Umbilical cord (tissue), 2 donors: ENCODE results near the gene NHERF2. TPM values are rescaled to one million over a fixed set of nuclear protein-coding genes. Genes with fewer than 3 reads are reported as not detected.
A peak's percentile ranks its signal among the peaks of the same experiment; 100 is the strongest.
"Not testable (repeated sequence)": the region's sequence is repeated elsewhere in the genome, so short reads cannot be mapped to it uniquely, and the experiment has no call there.

Experiments
- DNase-seq: peaks from one replicate; pipeline ENCODE4 v3.0.0-alpha.2; 2015; ENCODE audit warnings: low spot score
- total RNA-seq: library from RNA; depleted of rRNA; stranded (reverse); fragments of >200 nt; gene quantifications from one replicate; pipeline ENCODE4 v1.2.3, GENCODE V29; 2014; ENCODE audit warnings: low replicate concordance; ENCODE audit not compliant: insufficient read depth

The NHERF2 gene
- total RNA-seq, 1 donor from 2014 or later: 30.3 TPM

DNA sequence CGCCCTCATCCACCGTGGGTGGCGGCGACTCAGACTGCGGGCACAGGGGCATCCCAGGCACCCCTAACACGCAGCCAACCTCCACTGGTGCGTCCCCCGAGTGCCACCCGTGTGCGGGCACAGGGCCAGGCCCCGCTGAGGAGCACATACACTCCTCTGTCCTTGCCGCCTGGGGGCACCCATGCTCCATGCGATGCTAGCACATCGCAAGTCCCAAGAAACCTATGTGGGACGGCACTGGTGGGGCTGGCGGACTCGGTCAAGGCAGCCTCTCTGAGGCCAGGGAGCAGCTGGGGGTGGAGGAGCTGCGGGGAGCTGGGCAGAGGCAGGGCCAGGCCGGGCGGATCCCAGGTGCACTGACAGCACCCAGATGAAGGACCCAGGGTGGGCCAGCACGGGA lies 21.1 kb upstream of the NHERF2 start:
- DNase-seq: no peak

DNA sequence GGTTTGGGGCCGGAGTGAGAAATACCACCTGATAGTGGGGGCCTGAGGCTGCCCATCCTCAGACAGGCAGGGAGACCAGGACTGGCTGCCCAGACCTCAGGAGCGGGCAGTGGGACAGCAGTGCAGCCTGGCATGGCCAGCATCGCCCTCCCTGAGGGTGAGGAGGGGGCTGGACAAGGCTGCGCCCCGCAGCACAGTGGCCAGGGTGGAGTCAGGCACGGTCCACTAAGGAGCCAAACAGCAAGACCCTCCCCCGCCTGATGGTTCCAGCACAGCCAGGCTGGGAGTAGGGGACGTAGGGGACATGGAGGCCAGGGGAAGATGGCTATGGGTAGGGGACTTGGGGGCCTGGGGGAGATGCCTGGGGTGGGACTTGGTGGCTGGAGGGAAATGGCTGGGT lies 20.4 kb upstream of the NHERF2 start:
- no peak for DNase-seq

DNA sequence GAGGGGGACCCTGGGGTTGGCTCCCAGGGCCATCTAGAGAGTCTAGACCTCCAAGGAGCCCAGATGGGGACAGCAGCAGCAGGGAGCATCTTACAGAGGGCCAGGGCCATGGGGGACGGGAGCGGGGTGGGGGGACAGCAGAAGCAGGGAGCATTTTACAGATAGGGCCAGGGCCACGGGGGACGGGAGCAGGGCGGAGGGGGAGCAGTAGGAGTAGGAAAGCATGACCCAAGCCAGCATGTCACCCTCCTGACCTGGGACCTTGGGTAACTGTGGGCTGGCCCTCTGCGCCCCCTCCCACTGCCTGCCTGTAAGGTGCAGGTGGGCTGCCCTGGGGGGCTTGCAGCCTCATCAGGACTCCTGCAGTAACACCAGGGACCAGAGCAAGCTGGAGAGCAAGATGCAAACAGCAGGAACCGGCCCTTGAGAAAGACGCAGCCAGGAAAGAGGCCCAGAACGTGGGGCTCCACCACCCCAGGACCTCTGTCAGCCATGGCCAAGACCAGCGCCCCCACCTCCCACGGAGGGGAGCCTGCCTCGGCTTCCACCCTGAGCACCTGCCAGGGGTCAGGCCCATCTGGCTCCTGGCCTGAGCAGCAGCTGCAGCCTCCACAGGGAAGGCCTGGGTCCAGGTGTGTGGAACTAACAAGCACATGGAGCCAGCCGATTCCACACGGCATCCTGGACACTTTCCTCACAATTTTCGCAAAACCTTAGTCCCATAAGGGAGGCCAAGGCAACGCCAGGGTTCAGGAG lies 19.4 kb upstream of the NHERF2 start:
- no peak for DNase-seq

DNA sequence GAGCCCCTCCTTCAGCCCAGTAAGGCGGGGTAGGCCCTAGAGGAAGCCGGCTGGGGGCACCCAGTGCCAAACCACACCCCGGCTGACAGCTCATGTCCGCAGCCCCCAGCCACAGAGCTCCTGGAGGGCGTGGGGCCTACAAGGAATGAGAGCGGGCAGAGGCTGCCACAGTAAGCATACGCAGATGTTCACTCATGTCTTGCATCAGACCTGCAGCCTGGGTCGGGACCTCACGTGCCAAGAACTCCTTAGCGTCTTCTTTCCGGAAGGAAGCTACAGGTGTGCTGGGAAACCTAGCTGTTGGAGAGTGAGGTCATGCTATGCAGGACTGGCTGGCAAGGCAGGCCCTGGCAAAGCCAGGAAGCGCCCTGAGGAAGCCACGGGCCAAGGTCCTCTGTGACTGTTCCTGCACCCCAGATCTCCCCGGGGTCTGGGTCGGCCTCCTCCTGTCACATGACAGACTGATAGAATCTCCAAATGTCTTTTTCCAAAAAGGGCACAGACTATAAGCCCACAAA lies 18.6 kb upstream of the NHERF2 start:
- no peak for DNase-seq

DNA sequence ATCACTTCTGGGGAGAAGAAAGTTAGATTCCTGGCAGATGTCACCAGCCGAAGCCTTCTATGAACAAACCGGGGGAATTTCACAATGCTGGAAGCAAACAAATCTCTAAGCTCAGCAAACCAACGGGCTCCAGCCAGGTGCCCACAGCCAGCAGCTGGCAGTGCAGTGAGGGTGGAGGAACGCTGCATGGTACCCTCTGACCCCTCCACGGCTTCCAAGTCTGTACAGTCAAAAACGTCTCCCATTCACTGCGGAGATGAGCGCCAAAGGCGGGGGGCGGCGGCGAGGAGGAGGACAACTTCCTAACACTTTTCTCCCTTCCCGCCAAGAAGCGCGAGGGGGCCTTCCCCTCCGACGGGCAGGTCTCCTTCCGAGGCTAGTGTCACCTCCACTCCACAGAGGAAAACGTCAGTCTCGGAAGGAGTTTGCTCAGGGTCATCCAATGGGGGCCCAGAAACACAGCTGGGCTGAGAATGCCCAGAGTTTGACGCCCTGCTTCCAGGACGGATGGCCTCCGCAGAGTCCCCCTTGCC lies 18.0 kb upstream of the NHERF2 start:
- DNase-seq: no peak

DNA sequence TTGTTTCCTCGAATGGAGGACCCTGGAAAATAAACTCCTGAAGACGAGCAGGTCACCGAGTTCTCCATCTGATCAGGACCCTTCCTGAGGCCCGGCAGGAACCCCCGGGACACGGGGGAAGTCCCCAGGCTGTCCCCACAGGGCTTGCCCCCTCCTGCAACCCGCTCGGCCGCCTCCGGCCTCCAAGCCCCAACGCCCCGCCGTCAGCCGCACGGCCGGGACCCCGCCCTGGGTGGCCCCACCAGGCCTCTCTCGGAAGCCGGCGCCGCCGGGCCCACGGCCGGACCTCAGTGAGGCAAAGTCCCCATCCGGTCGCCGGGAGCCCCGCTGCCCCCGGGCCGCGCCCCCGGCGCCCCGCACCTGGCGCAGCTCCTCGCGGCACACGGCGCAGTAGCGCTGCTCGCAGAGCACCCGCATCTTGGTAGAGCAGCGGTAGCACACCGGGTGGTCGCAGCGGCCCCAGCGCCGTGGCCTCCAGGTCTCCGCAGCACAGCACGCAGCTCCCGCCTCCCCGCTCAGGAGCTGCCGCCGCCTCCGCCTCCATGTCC lies 17.5 kb upstream of the NHERF2 start:
- DNase-seq: no peak

DNA sequence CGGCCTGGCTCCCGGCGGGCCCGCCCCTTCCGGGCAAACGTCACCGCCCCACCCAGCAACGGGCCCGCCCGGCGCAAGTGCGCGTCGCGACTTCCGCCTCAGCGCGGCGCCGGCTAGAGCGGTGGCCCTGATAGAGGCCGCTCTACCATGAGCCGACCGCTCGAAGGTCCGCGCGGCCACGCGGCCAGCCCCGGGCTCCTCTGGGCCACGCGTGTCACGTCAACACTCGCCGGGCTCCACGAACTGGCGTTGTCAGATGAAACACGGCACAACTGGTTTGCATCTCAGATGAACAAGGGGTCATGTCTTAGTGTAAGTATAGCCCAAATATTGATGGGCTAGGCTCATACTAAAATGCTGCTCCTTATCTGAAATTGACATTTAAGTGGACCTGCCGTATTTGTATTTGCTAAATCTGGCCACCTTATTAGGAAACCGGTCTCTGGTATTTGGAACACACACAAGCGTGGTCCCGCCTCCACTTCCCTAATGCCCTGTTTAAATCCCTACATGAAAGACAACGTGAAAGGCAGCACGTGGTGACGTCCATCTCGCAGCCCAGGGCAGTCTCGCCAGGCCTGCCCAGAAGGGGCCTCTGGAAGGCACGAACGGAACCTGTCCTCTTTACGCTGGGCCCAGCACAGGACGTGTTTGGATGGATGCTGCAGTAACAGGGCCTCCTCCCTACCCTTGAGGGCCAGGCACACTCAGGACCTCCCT lies 16.8 kb upstream of the NHERF2 start, which contains the start of gene ZNF598:
TSS of gene ZNF598 (minus strand) at position 31 of the 720 bp plus-strand sequence.
- DNase-seq: peak; percentile 88

DNA sequence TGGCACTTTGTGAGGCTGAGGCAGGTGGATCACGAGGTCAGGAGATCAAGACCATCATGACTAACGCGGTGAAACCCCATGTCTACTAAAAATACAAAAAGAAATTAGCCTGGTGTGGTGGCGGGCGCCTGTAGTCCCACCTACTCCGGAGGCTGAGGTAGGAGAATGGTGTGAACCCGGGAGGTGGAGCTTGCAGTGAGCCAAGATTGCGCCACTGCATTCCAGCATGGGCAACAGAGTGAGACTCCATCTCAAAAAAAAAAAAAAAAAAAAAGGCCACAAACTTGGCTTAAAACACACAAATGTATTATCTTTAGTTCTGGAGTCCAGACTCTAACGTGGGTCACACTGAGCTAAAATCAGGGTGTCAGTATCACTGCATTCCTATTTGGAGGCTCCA lies 15.0 kb upstream of the NHERF2 start:
- DNase-seq: not testable (repeated sequence)

DNA sequence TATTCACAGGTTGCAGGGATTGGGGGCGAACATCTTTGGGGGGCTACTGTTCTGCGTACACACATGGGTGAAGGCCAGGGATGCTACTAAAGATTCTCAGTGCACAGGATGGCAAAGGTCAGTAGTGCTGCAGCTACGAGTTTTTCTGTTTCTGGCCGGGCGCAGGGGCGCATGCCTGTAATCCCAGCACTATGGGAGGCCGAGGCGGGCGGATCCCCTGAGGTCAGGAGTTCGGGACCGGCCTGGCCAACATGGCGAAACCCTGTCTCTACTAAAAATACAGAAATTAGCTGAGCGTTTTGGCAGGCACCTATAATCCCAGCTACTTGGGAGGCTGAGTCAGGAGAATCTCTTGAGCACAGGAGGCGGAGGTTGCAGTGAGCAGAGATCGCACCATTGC lies 13.2 kb upstream of the NHERF2 start:
- no peak for DNase-seq

DNA sequence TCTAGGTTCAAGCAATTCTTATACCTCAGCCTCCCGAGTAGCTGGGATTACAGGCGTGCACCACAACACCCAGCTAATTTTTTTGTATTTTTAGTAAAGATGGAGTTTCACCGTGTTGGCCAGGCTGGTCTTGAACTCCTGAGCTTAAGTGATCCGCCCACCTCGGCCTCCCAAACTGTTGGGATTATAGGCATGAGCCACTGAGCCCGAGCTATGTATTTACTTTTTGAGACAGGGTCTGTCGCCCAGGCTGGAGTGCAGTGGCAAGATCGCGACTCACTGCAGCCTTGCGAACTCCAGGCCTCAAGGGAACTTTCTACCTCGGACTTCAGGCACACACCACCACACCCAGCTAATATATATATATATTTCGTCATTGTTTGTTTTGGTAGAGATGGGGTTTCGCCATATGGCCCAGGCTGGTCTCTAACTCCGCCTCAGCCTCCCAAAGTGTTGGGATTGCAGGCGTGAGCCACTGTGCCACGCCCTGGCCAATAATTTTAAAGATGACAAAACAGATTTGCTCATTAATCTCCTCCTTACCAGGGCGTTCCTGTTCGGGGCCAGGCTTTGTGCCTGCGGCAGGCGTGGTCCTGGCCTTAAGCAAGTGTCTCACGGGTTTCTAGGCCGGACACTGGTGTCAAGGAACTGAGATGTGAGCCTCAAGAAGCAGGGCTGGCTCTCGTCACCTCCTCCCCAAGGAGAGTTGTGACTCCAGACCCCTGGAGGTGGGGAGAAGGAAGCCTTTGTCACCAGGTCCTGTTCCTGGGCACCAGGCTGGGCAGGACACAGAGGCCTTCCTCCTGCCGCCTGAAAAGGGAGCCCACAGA lies 11.4 kb upstream of the NHERF2 start:
- DNase-seq: no peak

DNA sequence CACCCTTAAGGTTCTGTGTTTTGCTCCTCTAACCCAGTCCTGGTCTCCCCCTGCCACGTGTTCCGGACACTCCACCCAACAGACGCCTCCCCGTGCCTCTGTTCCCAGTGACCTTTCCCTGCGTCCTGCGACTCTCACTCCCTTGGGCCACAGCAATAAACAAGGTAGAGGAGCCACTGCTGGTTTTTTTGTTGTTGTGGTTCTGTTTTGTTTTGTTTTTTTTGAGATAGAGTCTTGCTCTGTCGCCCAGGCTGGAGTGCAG lies 10.8 kb upstream of the NHERF2 start:
- DNase-seq: no peak

DNA sequence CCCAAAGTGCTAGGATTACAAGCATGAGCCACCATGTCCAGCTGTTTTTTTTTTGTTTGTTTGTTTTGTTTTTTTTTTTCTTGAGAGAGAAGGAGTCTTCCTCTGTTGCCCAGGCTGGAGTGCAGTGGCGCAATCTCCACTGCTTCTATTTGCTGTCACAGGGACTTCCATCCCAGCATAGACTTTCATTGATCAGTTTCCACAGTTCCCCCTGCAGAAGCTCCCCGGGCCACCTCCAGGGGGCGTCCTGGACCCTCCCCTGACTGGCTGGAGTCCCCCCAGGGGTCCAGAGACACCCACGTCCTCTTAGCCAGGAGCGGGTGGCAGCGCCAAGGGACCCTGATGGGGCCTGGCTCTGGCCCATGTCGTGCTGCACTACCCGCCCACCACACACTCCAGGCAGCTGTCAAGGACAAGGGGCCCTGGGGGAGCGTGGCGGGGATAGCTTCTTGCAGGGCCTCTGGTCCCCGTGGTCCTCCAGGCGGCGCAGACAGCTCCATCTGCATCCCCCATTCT lies 10.2 kb upstream of the NHERF2 start:
- DNase-seq: no peak

DNA sequence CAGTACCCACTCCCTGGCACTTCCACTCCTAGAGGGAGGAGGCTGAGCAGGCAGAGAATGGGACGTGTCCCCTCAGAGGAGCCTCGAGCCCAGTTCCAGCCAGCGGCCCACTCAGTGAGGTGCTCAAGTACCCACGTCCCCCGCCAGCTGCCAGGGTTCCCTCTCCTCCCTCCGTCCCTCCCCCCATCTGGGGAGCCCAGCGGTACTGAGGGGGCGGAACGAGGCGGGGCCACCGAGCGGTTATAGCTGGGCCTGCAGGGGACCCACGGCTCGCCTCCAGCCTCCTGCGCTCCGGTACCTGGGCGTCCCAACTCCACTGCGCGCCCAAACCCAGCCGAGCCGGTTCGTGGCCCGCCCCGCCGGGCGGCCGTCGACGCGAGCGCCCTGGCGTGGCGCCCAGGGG lies 7.2 kb upstream of the NHERF2 start, which contains the start of gene NPW:
TSS of gene NPW (plus strand) at position 268 of the 403 bp plus-strand sequence.
- no peak for DNase-seq

DNA sequence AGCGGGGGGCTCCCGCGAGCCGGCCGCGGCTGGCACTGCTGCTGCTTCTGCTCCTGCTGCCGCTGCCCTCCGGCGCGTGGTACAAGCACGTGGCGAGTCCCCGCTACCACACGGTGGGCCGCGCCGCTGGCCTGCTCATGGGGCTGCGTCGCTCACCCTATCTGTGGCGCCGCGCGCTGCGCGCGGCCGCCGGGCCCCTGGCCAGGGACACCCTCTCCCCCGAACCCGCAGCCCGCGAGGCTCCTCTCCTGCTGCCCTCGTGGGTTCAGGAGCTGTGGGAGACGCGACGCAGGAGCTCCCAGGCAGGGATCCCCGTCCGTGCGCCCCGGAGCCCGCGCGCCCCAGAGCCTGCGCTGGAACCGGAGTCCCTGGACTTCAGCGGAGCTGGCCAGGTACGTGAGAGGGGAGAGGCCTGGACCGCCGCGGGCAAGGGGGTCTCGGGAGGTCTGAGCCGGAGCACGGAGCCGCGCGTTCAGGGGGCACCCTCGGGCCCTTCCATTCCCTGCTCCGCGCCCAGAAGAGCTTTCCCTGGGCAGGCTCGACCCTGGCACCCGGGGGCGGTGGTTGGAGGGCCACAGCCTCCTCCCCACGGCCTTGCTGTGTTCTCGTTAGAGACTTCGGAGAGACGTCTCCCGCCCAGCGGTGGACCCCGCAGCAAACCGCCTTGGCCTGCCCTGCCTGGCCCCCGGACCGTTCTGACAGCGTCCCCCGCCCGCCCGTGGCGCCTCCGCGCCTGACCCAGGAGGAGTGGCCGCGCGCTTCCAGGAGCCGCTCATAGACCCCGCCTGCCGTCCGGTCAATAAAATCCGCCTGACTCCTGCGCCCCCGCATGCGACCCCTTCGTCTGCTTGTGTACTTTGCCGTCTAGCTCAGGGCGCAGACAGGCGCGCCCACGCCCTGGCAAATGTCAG lies 6.5 kb upstream of the NHERF2 start:
- DNase-seq: no peak

DNA sequence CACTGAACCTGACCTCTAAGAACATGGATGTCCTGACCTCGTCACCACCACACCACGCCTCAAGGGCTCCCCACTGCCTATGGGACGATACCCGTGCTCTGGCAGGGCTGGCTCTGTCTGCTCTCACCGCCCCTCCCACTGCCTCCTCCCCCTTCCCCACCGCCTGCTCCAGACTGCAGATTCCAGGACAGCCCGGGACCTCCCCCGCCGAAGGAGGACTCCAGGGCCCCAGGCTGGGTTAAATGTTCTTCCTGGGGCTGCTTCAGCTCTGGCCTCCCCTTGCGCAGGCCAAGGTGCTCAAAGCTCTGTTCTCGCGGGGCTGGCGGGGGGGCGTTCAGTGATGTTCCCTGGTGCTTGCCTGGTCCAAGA lies 4.0 kb upstream of the NHERF2 start:
- peak; percentile 88 for DNase-seq

DNA sequence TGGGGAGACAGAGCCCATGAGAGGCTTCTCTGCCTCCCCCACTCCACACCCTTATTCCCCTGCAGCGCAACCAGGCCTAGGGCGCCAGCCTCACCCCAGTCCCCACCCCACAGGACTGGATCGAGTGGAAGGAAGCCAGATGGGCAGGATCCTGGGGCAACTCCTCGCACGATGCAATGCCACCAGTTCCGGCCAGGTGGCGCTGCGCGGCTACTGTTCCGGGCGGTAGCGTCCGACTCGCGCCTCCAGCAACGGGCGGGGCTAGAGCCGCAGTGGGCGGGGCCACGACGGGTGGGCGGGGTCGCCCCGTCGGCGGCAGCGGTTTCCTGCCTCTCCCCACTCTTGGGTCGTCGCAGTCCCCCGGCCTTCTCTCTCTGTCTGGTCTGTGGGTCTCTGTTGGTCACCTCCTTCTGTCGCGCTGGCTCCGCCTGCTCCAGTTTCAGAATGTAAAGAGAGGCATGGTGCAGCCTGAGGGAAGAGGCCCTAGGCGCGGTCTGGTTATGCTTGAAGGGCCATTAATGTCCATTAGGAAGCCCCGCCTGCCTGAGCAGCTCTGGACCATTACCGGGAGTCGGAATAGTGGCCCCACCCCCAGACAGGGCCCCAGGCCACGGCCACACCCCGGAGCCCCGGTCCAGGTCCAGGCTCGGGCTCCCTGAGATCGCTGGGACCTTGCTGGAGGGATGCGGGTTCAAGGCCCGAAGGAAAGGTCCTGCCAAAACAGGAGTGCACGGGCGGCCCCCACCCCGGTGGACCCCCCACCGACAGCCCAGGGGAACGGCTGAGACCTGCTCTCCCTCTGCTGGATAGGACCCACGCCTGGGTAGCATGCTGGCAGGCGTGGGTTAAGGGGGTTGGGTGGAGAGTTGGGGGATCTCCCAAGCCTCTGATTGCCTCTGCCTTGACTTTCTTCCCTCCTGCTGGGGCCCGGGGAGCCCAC lies 3.3 kb upstream of the NHERF2 start:
- DNase-seq: peak; percentile 95

DNA sequence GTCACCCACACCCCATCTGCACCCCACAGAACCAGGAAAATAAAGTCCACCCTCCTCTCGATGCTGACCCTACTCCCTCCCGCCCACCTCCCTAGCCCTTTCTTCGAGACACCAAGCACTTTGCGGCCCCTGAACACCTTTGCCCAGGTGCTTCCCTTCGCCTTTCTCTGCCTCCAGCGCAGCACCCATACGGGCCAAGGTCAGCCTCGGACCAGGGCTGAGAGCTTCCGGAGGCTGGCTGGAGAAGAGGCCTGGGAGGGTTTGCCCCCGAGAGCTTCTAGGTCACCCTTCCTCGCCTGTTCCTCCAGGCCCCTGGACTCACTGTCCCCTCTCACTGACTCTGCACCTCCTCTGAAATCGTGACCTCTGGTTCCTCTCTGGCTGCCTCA lies 2.7 kb upstream of the NHERF2 start:
- no peak for DNase-seq

DNA sequence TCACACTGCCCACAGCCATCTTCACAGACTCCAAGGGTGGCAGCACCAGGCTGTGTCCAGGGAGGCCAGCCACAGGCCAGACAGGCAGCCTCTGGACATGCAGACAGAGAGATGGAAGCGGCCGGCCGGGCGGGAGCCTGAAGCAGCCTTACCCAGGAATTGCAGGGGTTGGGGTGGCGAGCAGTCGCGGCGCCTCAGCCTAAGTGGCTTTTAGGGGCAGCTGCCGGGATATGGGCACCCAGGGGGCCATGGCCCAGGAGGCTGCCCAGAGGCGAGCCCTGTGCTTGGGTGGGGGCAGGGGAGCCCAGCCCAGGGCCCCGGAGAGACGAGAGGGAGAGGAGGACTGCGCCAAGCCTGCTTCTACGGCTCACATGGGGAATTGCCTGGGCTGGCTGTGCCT lies 1.5 kb upstream of the NHERF2 start:
- DNase-seq: no peak

DNA sequence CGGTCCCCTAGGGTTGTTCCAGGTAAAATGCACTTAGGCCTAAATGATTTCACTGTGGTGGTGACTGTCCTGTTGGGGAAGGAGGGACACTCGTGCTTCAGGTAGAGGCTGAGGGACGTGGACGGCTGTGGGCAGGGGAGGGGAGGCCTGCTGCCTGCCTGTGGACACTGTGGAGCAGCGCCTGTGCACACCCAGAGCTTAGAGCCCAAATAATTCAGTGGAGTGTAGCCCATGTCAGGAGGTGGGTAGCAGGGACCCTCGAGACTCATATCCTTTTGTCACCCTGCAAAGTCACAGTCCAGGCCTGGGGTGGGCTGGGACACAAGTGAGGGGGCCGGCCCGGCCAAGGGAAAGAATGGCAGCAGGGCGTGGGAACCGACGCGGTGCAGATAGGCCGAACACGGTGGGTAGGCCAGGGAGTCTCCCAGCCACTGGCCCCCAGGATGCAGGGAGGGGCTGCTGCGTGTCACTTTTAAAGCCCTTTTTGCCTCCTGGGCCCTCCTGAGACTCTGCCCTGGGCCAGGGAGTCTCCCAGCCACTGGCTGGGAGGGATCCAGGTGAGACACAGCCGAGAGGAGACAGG lies 733 bp upstream of the NHERF2 start:
- no peak for DNase-seq
